Amniotic stem cell (primary cell): ENCODE results near the gene PAX9.

ENCODE experiments used
- DNase-seq: peaks from one replicate; lab custom pipeline; 2025; lab: John Stamatoyannopoulos, UW

Gene PAX9

DNA sequence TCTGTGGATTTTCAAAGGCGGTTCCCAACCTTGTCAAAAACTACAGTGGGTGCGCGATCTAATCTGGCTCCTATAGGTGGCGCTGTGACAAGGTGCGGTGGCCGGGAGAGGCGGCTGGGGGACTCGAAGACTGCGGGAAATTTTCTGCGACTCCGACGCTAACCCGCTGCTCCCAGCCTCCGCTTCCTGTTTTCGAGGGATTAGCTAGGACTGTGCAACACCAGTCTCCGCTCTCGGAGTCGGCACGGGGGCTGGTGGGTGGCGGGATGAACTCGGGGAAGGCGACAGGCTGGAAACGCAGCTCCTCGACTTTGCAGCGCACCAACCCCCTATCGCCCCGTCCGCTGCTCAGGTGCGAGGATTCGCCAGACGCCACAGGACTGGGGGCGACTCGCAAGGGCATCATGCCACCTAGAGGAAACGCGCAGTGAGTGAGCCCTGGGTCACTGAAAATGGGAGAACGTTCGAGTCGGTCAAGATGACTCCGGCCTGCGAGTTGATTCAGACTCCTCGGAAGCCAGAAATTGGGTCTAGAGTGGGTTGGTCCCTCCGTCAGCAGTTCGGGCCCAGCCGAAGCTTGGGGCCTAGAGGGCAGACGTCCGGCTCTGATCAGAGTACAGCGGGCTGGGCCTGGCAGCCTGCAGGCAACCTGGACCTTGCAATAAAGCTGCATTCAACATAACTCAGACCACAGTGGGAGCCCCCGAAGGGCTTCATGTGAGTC, 5.5 kb upstream of the PAX9 start:
- no peak for DNase-seq

DNA sequence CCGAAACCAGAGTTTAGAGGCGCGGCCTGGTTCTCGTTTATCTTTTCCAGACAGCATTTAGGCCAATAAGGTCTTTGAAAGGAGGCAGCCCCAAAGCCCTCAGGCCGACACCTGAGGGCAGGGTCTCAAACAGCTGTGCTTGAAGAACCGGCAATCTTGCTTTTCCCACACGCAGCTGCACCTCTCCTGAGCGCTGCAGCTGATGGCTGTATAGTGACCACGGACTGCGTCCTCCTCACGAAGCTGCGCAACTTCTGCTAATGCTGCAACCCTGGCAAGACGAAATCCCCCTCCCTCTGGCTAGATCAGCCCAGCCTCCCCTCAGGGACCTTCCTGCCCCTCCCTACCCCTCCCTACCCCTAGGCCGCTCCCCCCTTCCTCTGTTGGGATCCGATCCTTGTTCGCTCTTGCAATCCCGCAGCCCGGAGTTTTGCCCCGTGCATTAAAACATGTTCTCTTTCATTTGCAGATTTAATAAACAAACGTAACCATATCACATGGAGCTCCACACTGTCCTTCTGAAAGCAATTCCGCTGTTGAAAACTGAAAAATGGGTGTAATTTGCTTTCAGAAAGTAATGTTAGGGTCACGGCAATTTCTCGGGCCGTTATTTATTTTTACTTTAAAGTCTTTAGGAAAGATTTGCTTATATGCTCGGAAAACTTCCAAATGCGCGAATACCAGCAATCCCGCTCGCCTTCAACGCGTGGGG, 4.8 kb upstream of the PAX9 start:
- DNase-seq = no peak

GRCh38 chr14:36657399-36658122, 4.1 kb upstream of the PAX9 start:
- DNase-seq = no peak

DNA sequence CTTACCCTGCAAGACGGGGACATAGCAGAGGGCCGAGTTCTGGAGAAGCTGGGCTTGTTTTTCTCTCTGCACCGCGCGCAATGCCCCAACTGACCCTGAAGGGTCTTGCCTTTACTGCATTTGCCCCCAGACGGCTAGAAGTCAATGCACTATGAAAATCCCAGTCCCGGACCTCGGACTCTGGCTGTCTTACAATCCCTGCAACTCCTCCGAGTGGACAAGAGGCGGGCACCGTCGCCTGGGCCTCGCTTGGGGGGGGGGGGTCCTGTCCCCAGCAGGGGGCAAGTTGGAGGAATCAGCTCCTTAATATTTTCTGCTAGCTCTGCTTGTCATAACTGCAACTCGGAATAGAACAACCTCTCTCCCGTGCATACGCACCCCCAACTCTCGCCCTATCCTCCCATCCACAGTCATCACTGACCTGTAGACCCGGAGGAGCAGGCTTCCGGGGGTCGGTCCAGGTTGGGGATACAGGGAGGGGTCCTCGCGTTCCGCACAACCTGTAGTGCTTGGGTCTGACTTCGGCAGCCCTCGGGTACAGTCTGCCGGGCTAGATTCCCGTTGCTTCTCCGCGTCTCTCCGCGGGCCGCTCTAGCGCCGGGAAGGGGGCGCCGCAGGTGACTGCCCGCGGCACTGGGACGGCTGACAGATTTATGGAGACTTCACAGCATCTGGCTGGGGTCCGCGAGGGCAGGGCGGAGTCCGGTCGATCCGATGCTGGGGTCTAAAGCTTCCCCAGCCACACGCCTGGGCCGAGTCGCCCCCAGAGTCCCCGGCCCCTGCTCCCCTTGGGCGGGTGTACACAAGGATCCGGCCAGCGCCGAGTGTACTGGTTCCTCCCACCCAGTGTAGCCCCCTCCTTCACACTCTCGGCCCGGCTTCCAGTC, 3.3 kb upstream of the PAX9 start:
- no peak for DNase-seq

- no peak for DNase-seq
These were observed 2.4 kb upstream of the PAX9 start for GRCh38 chr14:36659010-36659821.

GRCh38 chr14:36659822-36660735, 1.6 kb upstream of the PAX9 start:
- no peak for DNase-seq

DNA sequence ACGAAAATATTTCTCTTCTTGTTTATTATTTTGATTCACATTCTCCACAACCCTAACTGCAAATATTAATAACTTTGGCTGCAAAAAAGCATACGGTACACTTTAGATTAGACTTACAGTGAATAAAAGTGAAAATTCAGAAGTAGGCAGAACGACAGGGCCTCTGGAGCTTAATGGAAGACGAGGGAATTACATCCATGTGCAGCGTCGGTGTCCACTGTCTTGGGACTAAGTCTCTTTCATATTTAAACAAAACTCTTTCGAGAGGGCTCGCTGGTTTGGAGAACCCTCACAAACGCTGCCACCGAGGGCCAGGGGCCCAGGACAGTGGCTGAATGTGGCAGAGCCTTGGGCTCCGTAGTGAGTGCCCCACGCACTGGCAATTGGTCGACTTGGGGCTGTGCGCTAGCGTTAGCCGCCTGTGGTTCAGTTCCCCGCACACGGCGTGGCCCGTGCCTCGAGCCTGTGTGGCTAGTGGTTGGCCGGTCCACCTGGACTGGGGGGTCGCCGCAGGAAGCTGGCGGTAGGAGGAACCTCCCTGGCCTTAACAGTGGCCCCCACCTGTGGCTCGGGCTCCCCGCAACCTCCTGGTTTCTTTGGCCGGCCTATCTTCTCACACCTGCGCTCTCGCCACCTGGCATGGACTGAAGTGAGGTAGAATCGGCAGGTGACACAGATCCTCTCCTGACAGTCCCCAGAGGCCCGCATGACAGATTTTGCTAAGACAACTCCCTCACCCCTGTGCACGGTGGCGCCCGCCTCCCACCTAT, 739 bp upstream of the PAX9 start:
- DNase-seq = no peak

GRCh38 chr14:36662258-36662542, 540 bp downstream of the PAX9 start:
- DNase-seq = no peak

- DNase-seq = no peak
These were observed 1.1 kb downstream of the PAX9 start for GRCh38 chr14:36662543-36663403.

GRCh38 chr14:36663404-36664321, 2.0 kb downstream of the PAX9 start:
- DNase-seq = no peak

- DNase-seq = no peak
These were observed 2.9 kb downstream of the PAX9 start for GRCh38 chr14:36664322-36665193.

- no peak for DNase-seq
These were observed 4.3 kb downstream of the PAX9 start for GRCh38 chr14:36665887-36666415.

DNA sequence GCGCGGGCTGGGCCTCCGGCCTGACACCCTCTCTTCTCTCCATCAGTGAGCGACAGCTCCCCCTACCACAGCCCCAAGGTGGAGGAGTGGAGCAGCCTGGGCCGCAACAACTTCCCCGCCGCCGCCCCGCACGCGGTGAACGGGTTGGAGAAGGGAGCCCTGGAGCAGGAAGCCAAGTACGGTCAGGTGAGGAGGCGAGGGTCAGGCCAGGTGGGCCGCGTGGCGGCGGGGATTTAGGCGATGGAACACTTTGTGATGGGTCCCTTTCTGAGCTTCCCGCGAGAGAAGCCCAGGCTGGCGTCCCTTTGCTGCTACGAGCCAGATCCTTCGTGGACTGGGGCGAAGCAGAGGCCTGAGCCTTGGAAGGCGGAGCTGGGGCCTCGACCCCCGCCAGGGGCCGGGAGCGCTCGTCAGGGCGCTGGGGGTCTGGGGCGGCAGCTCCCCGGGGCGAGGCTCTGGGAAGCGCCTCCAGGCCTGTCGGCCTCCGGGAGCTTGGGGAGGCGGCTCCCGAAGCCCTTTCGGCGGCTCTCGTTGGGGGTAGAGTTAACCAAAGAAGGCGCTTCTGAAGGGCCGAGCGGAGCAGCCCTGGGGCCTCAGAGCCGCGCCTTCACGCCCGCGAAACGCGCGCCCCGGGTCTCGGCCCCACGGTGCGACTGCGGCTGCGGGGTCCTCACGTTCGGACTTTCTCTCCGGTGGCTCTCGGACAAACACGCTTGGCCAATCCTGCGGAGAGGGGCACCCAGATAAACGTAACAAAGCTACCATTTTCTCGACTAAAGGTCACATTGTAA, 5.0 kb downstream of the PAX9 start:
- no peak for DNase-seq

DNA sequence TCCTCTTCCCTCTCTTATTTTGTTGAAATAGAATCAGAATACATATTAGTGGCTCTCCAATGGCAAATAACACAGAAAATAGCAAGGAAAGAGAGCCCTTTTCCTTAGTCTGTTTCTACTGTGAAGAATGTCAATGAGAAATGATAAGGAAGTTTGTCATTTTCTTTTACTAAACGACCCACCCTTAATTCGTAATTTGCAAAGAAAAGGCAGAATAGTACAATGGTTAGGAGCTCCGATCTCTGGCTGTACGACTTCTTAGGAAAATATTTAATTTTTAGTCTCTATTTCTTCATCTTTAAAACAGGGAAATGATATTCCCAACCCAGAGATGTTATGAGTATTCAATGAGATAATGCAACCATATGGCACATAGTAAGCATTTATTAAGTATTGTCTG, 6.0 kb downstream of the PAX9 start:
- no peak for DNase-seq

DNA sequence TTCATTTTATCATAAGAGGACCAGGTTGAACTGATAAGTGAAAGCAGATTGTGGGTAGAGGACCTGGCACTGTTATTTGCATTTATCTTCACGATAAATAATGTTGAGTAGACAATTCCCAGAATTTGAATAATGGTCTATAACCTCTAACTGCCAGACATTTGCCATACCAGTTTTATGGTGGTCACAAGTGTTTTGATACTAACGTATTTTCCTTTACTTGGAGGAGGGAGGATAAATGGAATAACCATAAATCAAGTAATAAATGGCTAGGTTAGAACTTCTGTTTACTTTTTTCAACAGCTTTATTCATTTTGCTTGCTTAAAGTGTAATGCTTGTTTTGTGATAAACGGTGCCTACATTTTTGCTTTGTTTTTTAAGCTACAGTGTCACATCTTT, 9.5 kb downstream of the PAX9 start:
- no peak for DNase-seq
